Activated gamma-delta T cell (primary cell): ENCODE measurements around the gene FTCDNL1.

Source experiments
- DNase-seq: peaks from one replicate; lab custom pipeline; 2025; lab: John Stamatoyannopoulos, UW

The FTCDNL1 gene

DNA sequence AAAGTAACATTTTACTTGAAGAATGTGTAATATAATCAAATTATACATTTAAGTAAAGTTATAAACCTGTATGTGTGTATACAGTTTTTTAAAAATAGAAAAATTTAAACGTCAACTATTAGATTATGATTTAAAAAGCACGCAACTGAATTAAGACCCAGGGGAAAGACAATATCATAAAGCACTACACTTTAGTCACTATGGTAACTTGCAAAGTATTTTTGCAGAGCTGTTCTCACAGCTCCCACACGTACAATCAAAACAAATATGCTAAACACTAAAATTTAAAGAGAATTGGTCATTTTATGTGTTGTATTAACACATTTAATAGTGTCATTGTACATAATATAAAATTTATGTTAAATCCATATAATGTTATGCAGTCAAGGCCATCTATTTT lies 59.7 kb downstream of the FTCDNL1 start:
- DNase-seq: no peak

DNA sequence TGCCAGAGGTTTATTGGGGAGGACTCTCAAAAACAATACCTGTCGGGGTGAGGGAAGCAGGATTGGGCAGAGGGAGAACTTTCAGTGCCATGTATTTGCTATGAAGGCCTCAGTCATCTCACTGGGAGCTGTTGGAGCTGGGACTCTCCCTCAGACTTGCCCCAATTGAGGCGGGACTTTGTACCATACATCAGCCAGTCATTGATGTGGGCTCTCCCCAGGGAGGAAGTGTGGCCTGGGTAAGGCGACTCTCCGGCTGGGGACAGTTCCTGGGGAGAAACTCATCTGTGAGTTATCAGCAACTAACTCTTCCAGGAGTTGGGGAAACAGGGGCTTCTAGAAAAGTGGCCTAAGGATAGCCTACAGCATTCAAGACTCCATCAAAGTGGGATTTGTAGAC lies 66.5 kb downstream of the FTCDNL1 start:
- DNase-seq: no peak

DNA sequence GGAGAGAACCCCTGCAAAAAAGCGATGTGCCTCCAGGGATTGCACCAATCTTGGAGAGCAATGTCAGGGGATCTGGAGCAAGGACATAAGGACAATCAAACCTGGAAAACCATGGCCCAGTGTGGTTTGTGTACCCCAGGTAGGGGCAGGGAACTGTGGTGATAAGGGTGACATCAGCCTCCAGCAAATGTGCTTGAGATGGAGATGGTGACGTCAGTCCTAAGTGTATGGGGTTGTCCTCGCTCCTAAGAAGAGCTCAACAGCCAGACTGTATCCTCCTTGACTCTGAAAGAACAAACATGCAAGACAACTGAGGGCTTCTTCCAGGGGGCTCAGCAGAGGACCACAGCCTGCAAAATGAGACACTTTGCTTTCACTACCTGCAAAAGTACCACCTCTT lies 71.4 kb downstream of the FTCDNL1 start:
- no peak for DNase-seq

DNA sequence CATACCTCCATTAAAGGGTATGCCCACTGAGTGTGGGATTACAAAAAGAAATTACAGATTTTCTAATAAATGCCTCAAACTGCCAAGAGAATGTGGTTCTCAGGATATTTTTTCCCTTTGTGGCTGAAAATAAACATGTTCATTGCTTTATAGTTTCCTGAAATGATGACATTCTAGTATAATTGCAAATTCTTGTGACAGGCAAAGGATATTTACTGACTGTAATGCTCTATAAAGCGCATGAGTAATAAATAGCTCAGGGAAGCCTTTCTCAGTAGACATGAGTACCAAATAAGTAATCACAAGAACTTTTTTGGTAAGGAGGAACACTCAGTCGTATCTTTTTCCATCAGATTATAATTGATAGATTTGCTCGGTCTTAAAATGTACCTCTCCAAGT lies 72.3 kb downstream of the FTCDNL1 start:
- no peak for DNase-seq

DNA sequence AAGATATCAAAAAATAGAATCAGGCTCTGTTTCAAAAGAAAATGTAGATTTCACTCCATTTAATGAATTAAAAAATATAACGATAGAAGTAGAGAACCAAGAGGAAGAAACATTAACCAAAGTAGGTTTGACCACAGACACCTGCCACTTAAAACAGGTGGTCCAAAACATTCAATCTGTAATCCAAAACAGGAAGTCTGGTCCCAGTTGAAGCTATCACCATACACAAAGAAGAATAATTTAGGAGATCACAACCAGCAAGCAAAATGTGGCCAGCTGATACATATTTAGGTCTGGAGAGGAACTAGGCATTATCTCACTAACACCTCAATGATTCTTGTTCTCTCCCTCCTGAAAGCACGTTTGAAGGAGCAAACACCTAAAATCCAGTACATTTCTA lies 73.1 kb downstream of the FTCDNL1 start:
- no peak for DNase-seq

DNA sequence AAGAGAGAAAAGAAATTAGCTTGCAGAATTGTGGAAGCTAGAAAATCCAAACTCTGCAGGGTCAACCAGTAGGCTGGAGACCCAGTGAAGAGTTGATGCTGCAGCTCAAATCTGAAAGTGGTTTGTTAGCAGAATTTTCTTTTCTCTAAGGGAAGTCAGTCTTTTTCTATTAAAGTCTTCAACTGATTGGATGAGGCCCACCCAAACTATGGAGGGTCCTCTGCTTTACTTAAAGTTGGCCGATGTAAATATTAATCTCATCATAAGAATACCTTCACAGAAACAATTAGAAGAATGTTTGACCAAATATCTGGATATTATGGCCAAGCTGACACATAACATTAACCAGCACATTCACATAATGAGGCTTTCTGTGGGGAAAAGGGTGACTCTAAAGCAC lies 73.7 kb downstream of the FTCDNL1 start:
- no peak for DNase-seq

DNA sequence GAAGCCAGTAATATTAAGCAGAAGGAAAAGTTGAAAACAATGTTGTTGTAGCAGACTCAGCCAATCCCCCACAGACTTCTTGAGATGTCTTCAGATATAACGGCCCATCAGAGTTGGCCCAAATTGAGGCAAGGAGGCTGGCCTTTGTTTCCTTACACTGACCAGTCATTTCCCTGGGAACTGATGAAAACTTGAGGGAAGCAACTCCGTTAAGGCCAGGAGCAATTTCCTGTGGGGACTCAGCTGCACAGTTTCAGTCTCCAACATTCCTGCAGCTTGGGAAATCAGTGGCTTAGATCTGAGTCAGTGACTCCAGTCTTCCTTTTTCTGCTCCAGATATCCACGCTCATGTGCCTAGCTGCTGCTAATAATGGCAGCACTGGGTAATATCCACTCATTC lies 75.7 kb downstream of the FTCDNL1 start:
- no peak for DNase-seq

DNA sequence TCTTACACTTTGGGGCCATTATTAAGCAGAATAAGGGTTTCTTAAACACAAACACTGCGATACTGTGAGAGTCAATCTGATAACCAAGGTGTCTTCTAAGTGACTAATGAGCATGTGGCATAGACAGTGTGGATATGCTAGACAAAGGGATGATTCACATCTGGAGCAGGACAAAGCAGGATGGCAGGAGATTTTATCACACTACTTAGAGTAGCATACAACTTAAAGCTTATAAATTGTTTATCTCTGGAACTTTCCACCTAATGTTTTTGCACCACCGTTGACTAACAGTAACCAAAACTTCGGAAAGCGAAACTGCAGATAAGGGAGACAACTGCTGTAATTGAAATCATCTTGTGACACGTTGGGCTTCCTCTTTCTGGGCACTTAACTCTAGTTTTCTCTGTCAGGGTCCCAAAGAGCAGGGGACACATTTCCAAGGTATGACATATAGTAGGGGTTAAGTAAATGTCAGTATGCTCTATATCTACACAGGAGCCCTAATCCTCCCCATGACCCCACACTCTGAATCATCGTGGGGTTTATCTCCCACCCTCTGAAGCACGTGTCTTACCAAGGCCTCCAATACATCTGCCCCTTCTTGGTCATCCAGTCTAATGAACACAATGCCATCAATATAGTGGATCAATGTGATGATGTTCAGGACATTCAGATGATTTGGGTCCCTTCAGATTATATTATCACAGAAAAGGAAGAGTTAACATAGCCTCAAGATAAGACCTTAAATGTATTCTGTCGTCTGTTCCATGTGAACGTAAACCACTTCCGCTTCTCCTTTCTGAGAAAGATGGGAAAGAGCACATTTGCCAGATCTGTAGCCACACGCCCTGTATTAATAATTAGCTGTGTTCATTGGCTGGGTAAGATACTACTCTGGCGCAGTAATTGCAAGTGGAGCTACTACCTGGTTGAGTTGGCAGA lies 78.7 kb downstream of the FTCDNL1 start:
- no peak for DNase-seq

DNA sequence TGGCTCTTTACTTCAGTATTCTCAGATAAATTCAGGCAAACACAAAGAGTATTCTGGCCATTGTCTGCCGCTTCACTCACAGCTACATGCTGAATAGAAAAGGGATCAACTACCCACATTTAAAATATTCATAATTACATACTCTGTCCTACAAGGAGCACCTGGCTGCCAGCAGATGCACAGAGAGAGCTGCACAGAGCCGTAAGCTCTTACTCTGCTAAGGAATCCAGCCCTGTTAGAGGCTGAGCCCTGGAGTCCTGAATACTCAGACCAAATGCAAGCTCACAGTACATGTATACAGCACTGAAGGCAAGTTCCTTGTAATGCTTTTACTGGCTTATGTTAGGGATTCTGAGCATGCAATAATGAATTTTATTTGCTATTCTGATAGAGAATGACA lies 80.3 kb downstream of the FTCDNL1 start:
- DNase-seq: no peak

DNA sequence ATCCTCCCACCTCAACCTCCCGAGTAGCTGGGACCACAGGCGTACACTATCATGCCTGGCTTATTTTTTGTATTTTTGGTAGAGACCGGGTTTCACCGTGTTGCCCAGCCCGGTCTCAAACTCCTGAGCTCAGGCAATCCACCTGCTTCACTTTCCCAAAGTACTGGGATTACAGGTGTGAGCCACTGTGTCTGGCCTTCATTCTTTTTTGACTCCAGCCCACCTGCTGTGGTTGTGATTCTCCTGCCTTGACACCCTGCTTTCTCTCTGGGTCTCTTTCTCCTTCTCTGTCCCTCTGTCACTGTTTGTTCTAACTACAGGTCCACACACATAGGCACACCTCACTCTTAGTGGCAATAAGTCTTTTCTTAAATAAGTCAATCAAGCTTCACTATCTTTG lies 85.3 kb downstream of the FTCDNL1 start:
- DNase-seq: no peak

DNA sequence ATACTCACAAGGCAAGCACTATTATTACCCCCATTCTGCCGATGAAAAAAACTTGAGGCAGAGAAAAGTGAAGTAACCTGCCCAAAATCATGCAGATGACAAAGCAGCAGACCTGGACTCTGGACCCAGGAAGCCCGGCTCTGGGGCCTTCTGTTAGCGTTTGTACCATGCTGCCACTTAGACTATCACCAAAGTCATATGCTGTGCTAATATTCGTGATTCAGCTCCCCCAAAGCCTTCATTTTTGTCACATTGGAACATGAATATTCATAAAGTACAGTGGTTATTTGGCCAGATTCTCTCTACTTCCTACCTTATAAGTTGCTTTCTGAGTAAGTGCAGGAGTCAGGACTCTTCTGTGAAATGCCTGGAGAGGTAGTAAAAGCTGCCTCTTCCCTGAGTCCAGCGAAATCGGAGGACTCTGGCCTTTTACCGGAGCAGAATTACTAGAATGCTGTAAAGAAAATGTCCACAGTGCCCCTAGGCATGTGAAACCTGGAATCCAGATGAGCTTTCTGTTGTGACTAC lies 86.7 kb downstream of the FTCDNL1 start:
- no peak for DNase-seq

DNA sequence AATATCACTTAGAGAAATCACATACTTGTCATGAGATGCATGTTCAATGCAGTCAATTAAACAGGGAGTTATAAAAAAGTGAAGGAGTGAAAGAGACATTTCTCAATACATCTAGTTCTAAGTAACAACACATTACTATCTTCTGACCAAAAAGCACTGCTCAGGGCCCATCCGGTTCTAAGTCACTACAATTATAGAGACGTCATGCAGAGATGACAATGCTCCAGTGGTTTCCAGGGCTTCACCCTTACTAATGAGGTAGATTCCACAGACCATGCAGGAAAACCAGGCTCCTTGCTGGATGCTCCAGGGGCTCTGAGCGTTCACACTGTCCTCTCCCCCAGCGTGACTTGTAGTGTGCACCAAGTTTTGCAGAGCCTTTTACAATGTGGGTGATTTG lies 88.0 kb downstream of the FTCDNL1 start:
- DNase-seq: no peak

DNA sequence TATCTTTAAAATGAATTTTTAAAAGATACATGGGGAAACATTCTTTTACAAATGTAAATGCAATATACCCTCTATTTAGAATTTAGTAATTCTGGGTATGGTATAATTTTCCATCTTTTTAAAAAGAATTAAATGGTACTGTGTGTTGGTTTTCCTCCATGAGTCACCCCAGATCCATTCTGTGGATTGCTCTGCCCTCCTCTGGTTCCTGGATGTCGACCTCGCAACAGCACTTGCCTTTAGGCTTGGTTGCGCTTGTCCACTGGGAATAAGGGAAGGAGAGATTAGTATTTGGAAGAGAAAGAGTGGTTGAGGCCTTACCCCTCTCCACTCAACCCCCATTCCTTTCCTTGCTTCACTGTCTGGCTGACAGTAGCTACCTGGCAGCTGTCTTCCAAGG lies 90.4 kb downstream of the FTCDNL1 start:
- DNase-seq: no peak

DNA sequence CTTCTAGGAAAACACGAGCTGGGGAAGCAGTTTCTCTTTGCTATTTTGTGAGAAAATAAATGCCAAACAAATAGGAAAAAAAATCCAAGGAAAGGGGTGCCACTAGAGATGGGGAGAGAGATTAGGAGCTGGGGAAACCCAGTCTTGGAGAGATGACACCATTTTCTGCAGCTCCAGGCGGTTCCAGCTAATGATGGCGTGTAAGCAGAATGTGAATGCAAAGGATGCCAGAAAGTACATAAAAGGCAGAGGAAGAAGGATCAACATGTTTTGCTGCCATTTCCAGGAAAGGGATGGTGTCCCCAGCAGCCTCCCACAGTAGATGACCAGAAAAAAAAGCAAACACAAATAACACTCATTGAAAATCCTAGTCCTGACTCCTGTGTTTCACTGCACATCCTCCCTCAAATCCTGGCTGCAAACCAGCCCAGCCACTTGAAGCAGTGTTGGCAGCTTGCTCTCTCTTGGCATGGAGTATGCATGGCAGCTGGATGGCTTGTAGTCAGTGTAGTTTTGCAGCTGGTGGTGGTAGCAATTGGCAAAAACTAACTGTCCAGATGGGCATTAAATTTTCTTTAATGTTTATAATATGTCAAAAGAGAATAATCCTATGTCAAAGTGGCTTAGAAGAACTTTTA lies 93.6 kb downstream of the FTCDNL1 start:
- no peak for DNase-seq

DNA sequence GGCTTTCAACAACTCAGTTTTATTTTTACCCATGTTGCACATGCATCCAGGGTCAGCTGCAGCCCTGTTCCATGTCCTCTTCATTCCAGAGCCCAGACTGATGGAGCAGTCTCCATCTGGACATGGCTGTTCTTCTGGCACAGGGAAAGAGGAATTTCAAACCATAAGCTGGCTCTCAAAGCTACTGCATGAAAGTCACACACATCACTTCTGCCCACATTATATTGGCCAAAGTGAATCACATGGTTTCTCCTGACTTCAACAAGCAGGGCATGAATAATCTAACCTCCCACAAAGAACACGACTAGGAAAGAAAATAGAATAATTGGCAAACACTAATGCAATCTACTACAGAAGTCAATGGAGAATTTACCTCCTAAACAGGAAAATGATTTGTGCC lies 94.2 kb downstream of the FTCDNL1 start:
- DNase-seq: no peak

DNA sequence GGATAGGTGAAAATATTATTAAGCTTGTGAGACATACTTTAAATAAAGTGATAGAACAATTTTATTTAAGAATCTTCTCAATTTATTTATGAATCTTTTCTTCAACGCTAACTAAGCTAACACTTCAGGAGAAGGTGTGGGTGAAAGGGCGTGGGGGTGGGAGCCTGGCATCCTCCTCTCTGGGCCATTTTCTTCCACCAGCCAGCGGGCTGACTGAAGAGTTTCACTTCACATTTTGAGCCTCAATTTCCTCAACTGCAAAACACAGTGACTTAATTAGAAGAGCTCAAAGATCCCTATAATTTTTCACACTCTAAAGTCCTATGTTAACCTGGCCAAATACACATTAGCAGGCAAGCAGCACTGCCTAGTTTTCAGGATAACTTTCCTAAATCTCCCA lies 94.8 kb downstream of the FTCDNL1 start:
- no peak for DNase-seq

DNA sequence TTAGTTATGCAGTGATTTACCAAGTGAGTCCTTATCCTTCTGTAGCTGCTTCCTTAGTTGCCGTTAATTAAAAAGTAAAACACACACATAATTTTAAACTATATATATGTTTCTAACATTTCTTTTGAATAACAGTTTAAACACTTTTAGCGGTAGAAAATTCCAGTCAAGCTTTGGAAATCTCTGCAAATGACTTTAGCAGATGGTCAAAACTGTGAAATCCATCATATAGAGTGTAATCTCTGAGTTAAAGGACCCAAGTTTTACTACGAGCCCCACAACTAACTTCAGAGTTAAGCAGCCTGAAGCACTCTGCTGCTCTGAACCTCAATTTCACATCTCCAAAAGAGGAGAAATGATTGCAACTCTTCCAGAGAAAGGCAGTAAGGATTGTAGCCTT lies 96.2 kb downstream of the FTCDNL1 start:
- no peak for DNase-seq

DNA sequence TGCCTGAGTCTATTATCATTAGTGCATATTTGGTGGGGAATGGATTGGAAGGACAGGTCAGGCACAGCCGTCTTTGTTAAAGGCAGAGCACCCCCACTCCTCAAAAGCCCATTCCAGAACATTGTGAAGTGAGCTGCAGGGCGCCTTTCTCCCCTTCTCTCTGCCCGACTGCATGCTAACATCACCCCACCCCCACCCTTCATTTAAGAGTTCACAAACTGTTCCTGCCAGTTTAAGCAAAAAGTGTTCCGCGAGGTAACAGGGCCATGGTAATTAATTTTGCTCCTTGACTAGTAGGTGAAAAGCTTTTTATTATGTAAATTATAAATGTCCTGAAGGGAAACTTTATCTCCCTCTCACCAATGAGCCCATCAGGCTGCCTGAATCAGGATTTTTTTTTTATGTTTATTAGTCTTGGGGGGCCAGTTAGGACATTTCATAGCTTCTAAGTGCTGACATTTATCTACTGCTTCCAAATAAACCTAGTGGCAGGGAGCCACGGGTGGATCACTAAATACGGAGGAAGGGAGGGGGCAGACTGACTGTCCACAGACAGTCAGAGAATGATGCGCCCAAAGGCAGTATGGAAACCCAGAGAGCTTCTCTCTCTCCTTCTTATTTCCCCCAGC lies 99.4 kb downstream of the FTCDNL1 start:
- no peak for DNase-seq

DNA sequence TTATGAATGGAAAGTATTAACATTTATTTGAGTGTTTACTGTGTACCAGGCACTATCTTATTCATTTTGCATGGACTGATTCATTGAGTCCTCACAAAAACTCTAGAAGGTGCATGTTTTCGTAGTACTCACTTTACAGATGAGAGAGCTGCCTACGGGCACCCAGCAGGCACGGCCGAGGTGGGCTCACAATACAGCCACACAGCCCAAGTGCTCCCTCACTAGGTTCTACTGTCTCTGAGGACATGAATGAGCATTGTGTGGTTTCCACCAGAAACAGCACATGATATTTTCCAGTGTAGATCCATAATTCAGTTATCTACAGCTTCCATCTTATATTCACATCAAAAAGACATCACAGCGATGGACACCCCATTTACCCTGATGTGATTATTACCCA lies 101.4 kb downstream of the FTCDNL1 start:
- no peak for DNase-seq

DNA sequence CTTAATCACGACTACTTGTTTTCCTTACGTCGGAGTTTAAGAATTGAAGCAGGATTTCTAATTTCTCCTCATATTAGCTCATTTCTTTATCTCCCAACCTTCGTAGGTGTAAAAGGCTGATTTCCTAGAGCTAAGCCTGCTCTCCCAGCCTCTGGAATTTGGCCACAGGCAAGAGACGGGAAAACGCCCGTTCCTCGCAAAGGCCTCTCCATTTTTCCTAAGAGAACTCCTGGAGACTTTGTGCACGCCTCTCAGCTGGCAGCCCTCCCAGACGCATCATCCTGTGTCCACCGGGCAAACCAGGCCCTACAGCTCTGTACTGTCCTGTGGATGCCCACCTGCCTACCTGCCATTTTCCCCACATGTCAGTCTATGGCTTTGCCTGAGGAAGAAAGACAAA lies 106.3 kb downstream of the FTCDNL1 start:
- no peak for DNase-seq

DNA sequence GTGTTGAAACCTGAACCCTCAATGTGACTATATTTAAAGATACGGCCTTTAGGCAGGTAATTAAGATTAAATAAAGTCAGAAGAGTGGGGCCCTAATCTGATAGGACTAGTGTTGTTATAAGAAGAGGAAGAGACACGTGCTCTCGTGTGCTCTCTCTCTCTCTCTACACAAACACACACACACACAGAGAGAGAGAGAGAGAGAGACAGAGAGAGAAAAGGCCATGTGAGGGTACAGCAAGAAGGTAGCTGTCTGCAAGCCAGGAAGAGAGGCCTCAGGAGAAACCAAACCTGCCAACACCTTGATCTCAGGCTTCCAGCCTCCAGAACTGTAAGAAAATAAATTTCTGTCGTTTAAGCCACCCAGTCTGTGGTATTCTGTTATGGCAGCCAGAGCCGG lies 106.7 kb downstream of the FTCDNL1 start:
- DNase-seq: no peak

DNA sequence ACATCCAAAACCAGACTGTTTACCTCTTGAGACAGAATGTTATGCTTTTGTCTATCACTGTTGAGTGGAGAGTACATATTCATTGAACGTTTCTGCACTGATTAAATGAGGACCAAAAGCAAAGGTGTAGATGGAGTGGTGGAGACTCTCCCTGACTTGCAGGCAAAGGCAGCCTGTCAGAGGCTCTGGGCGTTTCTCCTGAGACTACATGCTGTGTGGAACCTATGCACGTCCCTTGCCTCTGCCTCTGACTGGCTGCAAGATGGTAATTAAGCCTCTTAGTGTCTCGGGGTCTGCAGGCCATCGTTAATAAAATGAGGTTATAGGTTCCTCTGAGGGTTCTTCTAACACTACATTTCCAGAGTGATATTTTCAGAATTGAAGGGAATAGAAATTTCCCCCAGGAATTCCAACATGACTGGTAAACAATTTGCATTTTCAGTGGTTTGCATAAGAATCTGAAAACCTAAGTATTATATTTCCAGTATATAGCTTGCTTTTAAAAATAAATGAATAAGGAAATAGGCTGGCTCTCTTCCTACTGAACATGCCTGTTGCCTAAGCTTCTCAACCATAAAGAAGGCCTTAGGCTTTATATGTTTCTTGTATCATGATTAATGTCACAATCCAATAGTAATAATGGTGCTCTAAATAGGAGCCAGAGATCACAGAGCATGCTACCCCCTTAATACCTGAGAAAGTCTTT lies 107.4 kb downstream of the FTCDNL1 start:
- DNase-seq: no peak
